K562 (cell line): ENCODE results near the gene ASIC3. TPM values are rescaled to one million over a fixed set of nuclear protein-coding genes. Genes with fewer than 3 reads are reported as not detected.

Experiments
- BACH1 ChIP-seq: fragments of 200-800 bp; sonication (Bioruptor generic); IDR thresholded peaks from 2 replicates; pipeline ENCODE4 v1.6.1; 2016; ENCODE audit warnings: missing genetic modification characterization, missing compliant biosample characterization
- BCOR ChIP-seq: fragments of 450-650 bp; IDR thresholded peaks from 2 replicates; pipeline ENCODE4 v1.6.1; 2016
- CBX1 ChIP-seq: sonication (generic); IDR thresholded peaks from 2 replicates; pipeline ENCODE4 v1.6.1; 2016; ENCODE audit warnings: antibody characterized with exemption, low read depth, mild to moderate bottlenecking
- CBX5 ChIP-seq: IDR thresholded peaks from 2 replicates; pipeline ENCODE4 v1.6.1; 2014; ENCODE audit warnings: low read depth, borderline replicate concordance
- CHCHD3 ChIP-seq: fragments of 250-450 bp; sonication (Bioruptor Pico); IDR thresholded peaks from 2 replicates; pipeline ENCODE4 v2.1.2; 2022; ENCODE audit warnings: mild to moderate bottlenecking
- CREBBP ChIP-seq: IDR thresholded peaks from one replicate; pipeline ENCODE4 v1.6.1; 2012; ENCODE audit warnings: low read depth, mild to moderate bottlenecking, control low read depth, inconsistent platforms, low read length
- FOXM1 ChIP-seq, 2 experiments: fragments of 450-650 bp in 1 of 2; sonication (generic) in 1 of 2; formaldehyde crosslinking in 1 of 2; IDR thresholded peaks; 2 replicates each; pipeline versions ENCODE4 v1.6.1 to v1.9.0; 2017 to 2022; ENCODE audit warnings: low read depth in 2 of 2, mild to moderate bottlenecking in 2 of 2, missing genetic modification reagents in 1 of 2, moderate library complexity in 1 of 2
- MNT ChIP-seq, 2 experiments: fragments of 450-650 bp; conservative IDR thresholded peaks; 2 replicates each; pipeline ENCODE4 v1.6.1; 2017; ENCODE audit warnings: mild to moderate bottlenecking in 2 of 2, moderate library complexity in 2 of 2
- PHB ChIP-seq: fragments of 250-450 bp; sonication (Bioruptor Pico); IDR thresholded peaks from 2 replicates; pipeline ENCODE4 v1.5.0; 2021
- PRDM10 ChIP-seq: fragments of 450-650 bp; IDR thresholded peaks from 2 replicates; pipeline ENCODE4 v1.6.1; 2018; ENCODE audit not compliant: partially characterized antibody
- SMAD1 ChIP-seq: fragments of 150-350 bp; IDR thresholded peaks from 2 replicates; pipeline ENCODE4 v1.6.1; 2014; ENCODE audit warnings: low read length, low read depth; ENCODE audit not compliant: partially characterized antibody
- TCF3 ChIP-seq: sonication (generic); formaldehyde crosslinking; IDR thresholded peaks from 2 replicates; pipeline ENCODE4 v1.4.0; 2020; ENCODE audit warnings: mild to moderate bottlenecking, missing genetic modification reagents
- ZNF316 ChIP-seq: fragments of 450-650 bp; IDR thresholded peaks from 2 replicates; pipeline ENCODE4 v1.6.1; 2016
- ZNF668 ChIP-seq: fragments of 250-450 bp; sonication (Bioruptor Pico); IDR thresholded peaks from 2 replicates; pipeline ENCODE4 v1.8.0; 2022; ENCODE audit warnings: mild to moderate bottlenecking, inconsistent platforms
- ZNF740 ChIP-seq, 3 experiments: fragments of 200-800 bp in 1 of 3; sonication (Bioruptor generic) in 1 of 3; sonication (generic) in 1 of 3; formaldehyde crosslinking in 1 of 3; IDR thresholded peaks; 2 replicates each; pipeline versions ENCODE4 v1.6.1 to v1.8.0; 2016 to 2022; ENCODE audit warnings: mild to moderate bottlenecking in 2 of 3, missing compliant biosample characterization in 2 of 3, missing genetic modification characterization in 2 of 3, missing genetic modification reagents in 1 of 3
- ZNF764 ChIP-seq: fragments of 250-450 bp; sonication (Bioruptor Pico); IDR thresholded peaks from 2 replicates; pipeline ENCODE4 v1.4.0; 2020; ENCODE audit warnings: low read depth, mild to moderate bottlenecking, moderate library complexity
- polyA plus RNA-seq, 8 experiments: library from polyadenylated mRNA; depleted of rRNA in 4 of 8; stranded (reverse) in 5 of 8; unstranded in 3 of 8; fragments of >200 nt; fragmentation: Nextera tagmentation in 2 of 8; fragmentation: Illumina TruSeq in 1 of 8; extraction: Ambion mirVana in 2 of 8; extraction: Trizol in 1 of 8; gene quantifications; 2 replicates each; pipeline versions ENCODE4 v1.2.1 to v1.2.3, GENCODE V29; 2011 to 2014; ENCODE audit warnings: inconsistent platforms in 1 of 8, missing spikeins in 1 of 8
- total RNA-seq, 7 experiments: library from RNA; depleted of rRNA in 6 of 7; stranded (reverse); fragments of >200 nt in 6 of 7; fragmentation: Illumina TruSeq in 2 of 7; extraction: Trizol in 2 of 7; gene quantifications; 2 replicates each; pipeline versions ENCODE4 v1.2.1 to v1.2.3, GENCODE V29; 2011 to 2021; ENCODE audit warnings: low replicate concordance in 1 of 7
- TF ChIP-seq, protein P1 (sequence below): fragments of 250-450 bp; sonication (Bioruptor Pico); IDR thresholded peaks from 2 replicates; pipeline ENCODE4 v1.5.0; 2021; ENCODE audit warnings: mild to moderate bottlenecking, borderline replicate concordance

ASIC3 gene
- total and polyA plus RNA-seq, 9 of the 15 experiments (the other 6 are each of a cell fraction or from before 2014, with no cell fraction given) = 0.11 to 5.0 (median 0.87) TPM

GRCh38 chr7:151025924-151026671 is 22.2 kb upstream of the ASIC3 start (continued):
- TF ChIP-seq PRDM10 (no peak), ZNF316 (peak; percentile 95), ZNF764 (CRISPR knock-in tag) (no peak), ZNF740 (CRISPR knock-in tag; IDR thresholded peaks at IDR 0.05) (no peak), ZNF740 (tag; IDR thresholded peaks at IDR 0.05) (no peak), SMAD1 (no peak), MNT (conservative IDR thresholded peaks at IDR 0.05) (no peak), CHCHD3 (no peak), BACH1 (tag) (no peak), TCF3 (CRISPR knock-in tag) (peak; percentile 27; the same call in 1 of the 2 replicates), FOXM1 (IDR thresholded peaks at IDR 0.05; ENCODE audit: low read depth) (no peak), FOXM1 (CRISPR knock-in tag; IDR thresholded peaks at IDR 0.05; ENCODE audit: low read depth) (0 out of 2 replicates have a peak, but pooled peaks have one; percentile 64), BCOR (no peak), CBX5 (no peak), PHB (CRISPR knock-in tag) (no peak), CREBBP (no peak), ZNF668 (CRISPR knock-in tag) (no peak), CBX1 (no peak)
- TF ChIP-seq, protein P1, sequence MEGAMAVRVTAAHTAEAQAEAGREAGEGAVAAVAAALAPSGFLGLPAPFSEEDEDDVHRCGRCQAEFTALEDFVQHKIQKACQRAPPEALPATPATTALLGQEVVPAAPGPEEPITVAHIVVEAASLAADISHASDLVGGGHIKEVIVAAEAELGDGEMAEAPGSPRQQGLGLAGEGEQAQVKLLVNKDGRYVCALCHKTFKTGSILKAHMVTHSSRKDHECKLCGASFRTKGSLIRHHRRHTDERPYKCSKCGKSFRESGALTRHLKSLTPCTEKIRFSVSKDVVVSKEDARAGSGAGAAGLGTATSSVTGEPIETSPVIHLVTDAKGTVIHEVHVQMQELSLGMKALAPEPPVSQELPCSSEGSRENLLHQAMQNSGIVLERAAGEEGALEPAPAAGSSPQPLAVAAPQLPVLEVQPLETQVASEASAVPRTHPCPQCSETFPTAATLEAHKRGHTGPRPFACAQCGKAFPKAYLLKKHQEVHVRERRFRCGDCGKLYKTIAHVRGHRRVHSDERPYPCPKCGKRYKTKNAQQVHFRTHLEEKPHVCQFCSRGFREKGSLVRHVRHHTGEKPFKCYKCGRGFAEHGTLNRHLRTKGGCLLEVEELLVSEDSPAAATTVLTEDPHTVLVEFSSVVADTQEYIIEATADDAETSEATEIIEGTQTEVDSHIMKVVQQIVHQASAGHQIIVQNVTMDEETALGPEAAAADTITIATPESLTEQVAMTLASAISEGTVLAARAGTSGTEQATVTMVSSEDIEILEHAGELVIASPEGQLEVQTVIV (CRISPR knock-in tag) = no peak
